Measurements from ENCODE around the gene PIF1.

- TF ChIP-seq CTCF (conservative IDR thresholded peaks at IDR 0.05; ENCODE audit: low read length) (no peak), EZH2phosphoT487 (IDR thresholded peaks at IDR 0.05; ENCODE audit: borderline replicate concordance, low read depth, low read length) (no peak)
Measured at GRCh38 chr15:64861960-64862359, 36.5 kb upstream of the PIF1 start.
